Measurements from ENCODE around the gene SDR39U1.

DNA sequence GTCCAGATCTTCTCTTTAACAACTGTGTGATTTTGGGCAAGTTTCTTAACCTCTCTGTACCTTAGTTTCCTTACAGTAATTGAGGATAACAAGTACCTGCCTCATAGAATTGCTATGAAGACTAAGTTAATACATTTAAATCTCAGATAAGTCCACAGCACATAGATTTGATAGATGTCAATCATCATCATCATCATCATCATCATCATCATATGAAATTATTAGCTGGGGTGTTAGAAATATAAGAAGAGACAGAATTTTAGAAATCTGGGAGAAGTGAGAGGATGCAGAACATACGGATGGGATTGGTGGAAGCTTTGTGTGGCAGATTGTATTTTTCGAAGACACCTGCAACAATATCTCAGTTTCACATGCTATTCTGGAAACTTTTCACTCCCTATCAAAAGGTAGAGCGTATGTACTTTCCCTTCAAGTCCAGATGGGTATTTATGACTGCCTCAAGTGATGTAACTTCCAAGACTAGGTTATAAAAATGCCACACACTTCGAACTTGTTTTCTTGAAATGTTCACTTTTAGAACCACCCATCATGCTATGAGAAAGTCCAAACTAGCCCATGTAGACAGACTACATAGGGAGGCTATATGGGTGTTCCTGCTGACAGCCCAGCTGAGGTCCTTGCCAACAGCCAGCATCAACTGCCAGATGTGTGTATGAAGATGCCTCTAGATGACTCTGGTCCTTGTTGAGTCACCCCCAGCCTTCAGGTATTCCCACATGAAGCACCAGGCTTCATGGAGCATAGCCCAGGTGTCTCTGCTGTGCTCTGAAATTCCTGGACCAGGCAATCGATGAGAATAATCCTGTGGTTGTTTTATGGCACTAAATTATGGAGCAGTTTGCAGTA is 20.7 kb upstream of the SDR39U1 start:
- TF ChIP-seq POLR2AphosphoS5 (IDR thresholded peaks at IDR 0.05; ENCODE audit: low read depth, low read length): no peak
- TF ChIP-seq POLR2A (IDR thresholded peaks at IDR 0.05; ENCODE audit: low read depth, low read length): no peak
